Fibroblast of pulmonary artery (primary cell): ENCODE data around the gene ROR1.

Experiments
- DNase-seq: peaks from one replicate; pipeline ENCODE4 v3.0.0-alpha.2; 2010; ENCODE audit warnings: low read depth
- H3K4me3 ChIP-seq: replicated peaks from 2 replicates; pipeline ENCODE4 v1.5.1; 2011; ENCODE audit warnings: low read depth, mild to moderate bottlenecking, control low read depth, low read length, moderate library complexity
- CTCF ChIP-seq: IDR thresholded peaks from 2 replicates; pipeline ENCODE4 v1.5.1; 2011; ENCODE audit warnings: mild to moderate bottlenecking, control low read depth, low read length, inconsistent platforms; ENCODE audit errors: missing control alignments

Gene ROR1

DNA sequence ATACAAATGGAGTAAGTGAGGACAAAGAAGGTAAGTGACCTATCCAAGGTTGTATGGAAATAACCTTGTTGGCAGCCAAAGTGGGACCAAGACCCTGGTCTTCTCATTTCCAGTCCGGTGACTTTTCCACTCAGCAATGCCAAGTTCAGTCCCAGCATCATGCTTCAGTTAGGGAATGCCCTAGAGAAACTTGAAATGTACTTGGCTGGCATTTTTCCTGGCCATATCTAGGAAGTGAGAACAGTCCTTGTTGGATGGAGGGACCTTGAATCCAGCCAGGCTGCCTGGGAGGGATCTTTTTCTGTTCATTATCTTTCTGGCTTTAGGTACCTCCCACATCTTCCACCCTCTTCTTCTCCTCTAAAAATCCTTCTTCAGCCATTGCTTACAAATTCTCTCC lies 352.8 kb downstream of the ROR1 start:
- TF ChIP-seq CTCF, result no peak
- no peak for DNase-seq
- H3K4me3 ChIP-seq, result no peak overlapping the region

DNA sequence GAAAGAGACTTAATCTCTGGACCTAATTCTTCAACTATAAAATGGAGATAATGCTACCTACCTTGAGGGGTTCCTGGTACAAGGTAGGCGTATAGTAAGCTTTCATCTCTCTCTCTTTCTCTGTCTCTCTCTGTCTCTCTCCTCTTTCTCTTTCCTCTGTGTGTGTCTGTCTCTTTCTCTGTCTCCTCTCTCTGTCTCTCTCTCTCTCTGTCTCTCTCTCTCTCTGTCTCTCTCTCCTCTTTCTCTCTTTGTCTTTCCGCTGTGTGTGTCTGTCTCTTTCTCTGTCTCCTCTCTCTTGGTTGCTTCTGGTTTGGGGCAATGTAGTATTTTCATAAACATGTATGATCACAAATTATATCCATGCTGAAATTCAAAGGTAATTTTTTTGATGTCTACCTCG lies 353.5 kb downstream of the ROR1 start:
- no peak for DNase-seq
- TF ChIP-seq CTCF, result no peak
- H3K4me3 ChIP-seq, result no peak overlapping the region

DNA sequence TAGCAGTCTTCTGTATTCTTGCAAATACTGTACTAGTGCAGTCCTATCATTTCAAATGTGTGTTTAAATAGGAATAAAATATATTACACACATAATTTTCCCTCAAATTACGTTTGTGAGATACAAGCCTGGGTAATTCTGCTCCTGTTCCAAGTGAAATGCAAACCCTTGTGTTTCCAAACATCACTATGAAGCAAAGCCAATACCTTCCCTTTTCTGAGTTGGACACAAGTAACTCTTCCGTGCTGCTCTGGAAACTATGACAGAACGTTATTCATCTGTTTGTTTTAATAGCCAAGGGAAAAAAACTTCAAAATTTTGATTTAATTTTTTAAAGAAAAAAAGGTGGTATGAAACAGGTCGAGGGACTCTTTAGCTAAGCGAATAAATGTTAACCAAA lies 355.9 kb downstream of the ROR1 start:
- DNase-seq, result no peak
- TF ChIP-seq CTCF, result no peak
- no peak overlapping the region for H3K4me3 ChIP-seq

GRCh38 chr1:64131155-64131554 lies 357.3 kb downstream of the ROR1 start:
- H3K4me3 ChIP-seq, result no peak overlapping the region
- DNase-seq, result no peak
- no peak for TF ChIP-seq CTCF

- TF ChIP-seq CTCF, result no peak
- DNase-seq, result peak; percentile 78
- no peak overlapping the region for H3K4me3 ChIP-seq
Measured at GRCh38 chr1:64133036-64133435, 359.2 kb downstream of the ROR1 start.

- no peak for TF ChIP-seq CTCF
- no peak overlapping the region for H3K4me3 ChIP-seq
- DNase-seq, result no peak
Measured at GRCh38 chr1:64135462-64136223, 361.8 kb downstream of the ROR1 start.

DNA sequence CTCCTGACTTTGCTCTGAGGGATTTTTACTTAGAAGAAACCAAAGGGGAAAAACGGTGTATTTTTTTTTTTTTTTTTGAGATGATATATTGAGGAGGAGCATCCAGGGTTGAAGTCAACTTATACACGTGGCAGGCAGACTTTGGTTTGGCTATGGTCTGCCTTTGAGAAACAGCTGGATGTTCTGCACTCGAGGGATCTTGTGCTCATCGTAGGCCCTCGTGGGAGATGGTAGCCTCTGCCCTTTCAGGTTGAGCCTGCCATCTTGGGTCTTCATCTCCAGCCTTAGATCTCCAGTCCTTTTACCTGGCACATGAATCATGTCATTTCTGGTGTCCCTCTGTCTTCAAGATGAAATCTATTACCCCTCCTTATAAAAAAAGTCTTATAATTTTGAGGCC lies 362.5 kb downstream of the ROR1 start:
- TF ChIP-seq CTCF, result no peak
- DNase-seq, result no peak
- no peak overlapping the region for H3K4me3 ChIP-seq
